Heart right ventricle (tissue), 16 donors: ENCODE measurements around the gene ANLN. TPM values are rescaled to one million over a fixed set of nuclear protein-coding genes. Genes with fewer than 3 reads are reported as not detected.

Experiments used
- ATAC-seq, 8 donors: fragments of 200-7000 bp; cut with Tn5 transposase; one replicate each; pipeline ENCODE4 v1.9.1; 2020; ENCODE audit warnings: mild to moderate bottlenecking in 8 of 8, moderate library complexity in 8 of 8, moderate number of reproducible peaks in 1 of 8
- DNase-seq, 2 donors: peaks; one replicate each; pipeline ENCODE4 v3.0.0-alpha.2; 2020
- H3K27ac ChIP-seq, 10 donors: fragments of 200-600 bp; sonication (generic) in 2 of 10; one replicate each; pipeline versions ENCODE4 v1.5.0 to v1.8.0; 2020 to 2022; ENCODE audit warnings: mild to moderate bottlenecking in 3 of 10
- H3K27me3 ChIP-seq, 7 donors: fragments of 200-600 bp; one replicate each; pipeline ENCODE4 v1.8.0; 2021 to 2022; ENCODE audit warnings: mild to moderate bottlenecking in 2 of 7
- H3K36me3 ChIP-seq, 9 donors: fragments of 200-600 bp; sonication (generic) in 1 of 9; one replicate each; pipeline versions ENCODE4 v1.5.0 to v1.8.0; 2020 to 2022; ENCODE audit warnings: mild to moderate bottlenecking in 2 of 9
- H3K4me1 ChIP-seq, 9 donors: fragments of 200-600 bp; sonication (generic) in 1 of 9; one replicate each; pipeline versions ENCODE4 v1.5.0 to v1.8.0; 2020 to 2022; ENCODE audit warnings: mild to moderate bottlenecking in 4 of 9
- H3K4me3 ChIP-seq, 10 donors: fragments of 200-600 bp; sonication (generic) in 2 of 10; one replicate each; pipeline versions ENCODE4 v1.5.0 to v1.8.0; 2020 to 2022; ENCODE audit warnings: mild to moderate bottlenecking in 7 of 10, moderate library complexity in 2 of 10
- H3K9me3 ChIP-seq, 11 donors: fragments of 200-600 bp in 10 of 11; sonication (generic) in 2 of 11; one replicate each; pipeline versions ENCODE4 v1.5.0 to v1.8.0; 2013 to 2022; ENCODE audit warnings: mild to moderate bottlenecking in 2 of 11, control low read depth in 1 of 11, moderate library complexity in 1 of 11
- whole genome bisulfite sequencing, 2 donors: extraction: QIAGEN DNeasy Blood & Tissue Kit; methylation state at CpG; one replicate each; pipeline ENCODE4 v1.1.7; 2013; ENCODE audit warnings: inconsistent platforms in 1 of 2; 5-methylcytosine and 5-hydroxymethylcytosine counted together
- intact Hi-C, 10 donors: fragments of 100-400 bp; cut with DNase I; formaldehyde crosslinking; loops; one replicate each; pipeline versions ENCODE4 v1.11.1 to v1.14.2; 2022
- polyA plus RNA-seq, 2 donors: library from polyadenylated mRNA; stranded (reverse); fragments of 200-250 nt; gene quantifications; one replicate each; pipeline ENCODE4 v1.2.3, GENCODE V29; 2013
- total RNA-seq, 10 donors: library from RNA; stranded (reverse); fragmentation: NEBNext Ultra II Directional in 3 of 10; extraction: Animal tissue kit (Norgen Biotek cat#: 25700) in 3 of 10; gene quantifications; one replicate each; pipeline versions ENCODE4 v1.2.1 to v1.2.4, GENCODE V29; 2021 to 2023
- TF ChIP-seq, protein P1 (sequence below), 9 donors: fragments of 200-600 bp; sonication (generic) in 2 of 9; IDR thresholded peaks; one replicate each; pipeline versions ENCODE4 v1.5.0 to v1.8.0; 2021 to 2022; ENCODE audit warnings: antibody characterized with exemption in 9 of 9, mild to moderate bottlenecking in 5 of 9, moderate library complexity in 1 of 9
- donor health status: Arrhythmogenic right ventricular cardiomyopathy.
- donor health status: ischemic (EF 13 %, LVEDD 7.1; RV severe dilation, severe dysfunction).
- donor health status: healthy with polysubstance abuse.
- donor health status: DM: no; HTN: yes; CAD: no.
- donor health status: DM: no; HTN: no; CAD: no.
- donor health status: ischemic (EF 25% LVEDD 6.9; RV normal size, moderate dysfunction).
- donor health status: ischemic (EF 25% LVEDD 5.7; RV mildly dilated, moderate dysfunction).
- donor health status: healthy.
- donor health status: DM: yes; HTN: yes; CAD: no.
- donor health status: Ischemic cardiomyopathy.
- donor health status: ischemic (EF 35%, LVEDD 5.7; RV mildly dilated, moderate dysfunction).
- donor health status: nonischemic (EF 11% LVEDD 7.7; RV severe dilation, severe dysfunction).
- donor health status: DM: yes; HTN: yes; CAD: no.
- donor health status: PGD.
- donor health status: ischemic (EF 29% LVEDD 5.4; RV normal size, mild dysfunction).
- donor health status: nonischemic (EF 23%, LVEDD 6.1; RV moderate dilation, normal function).

The ANLN gene
- total and polyA plus RNA-seq, 12 donors = 0.38 to 13.4 (median 1.9) TPM

DNA sequence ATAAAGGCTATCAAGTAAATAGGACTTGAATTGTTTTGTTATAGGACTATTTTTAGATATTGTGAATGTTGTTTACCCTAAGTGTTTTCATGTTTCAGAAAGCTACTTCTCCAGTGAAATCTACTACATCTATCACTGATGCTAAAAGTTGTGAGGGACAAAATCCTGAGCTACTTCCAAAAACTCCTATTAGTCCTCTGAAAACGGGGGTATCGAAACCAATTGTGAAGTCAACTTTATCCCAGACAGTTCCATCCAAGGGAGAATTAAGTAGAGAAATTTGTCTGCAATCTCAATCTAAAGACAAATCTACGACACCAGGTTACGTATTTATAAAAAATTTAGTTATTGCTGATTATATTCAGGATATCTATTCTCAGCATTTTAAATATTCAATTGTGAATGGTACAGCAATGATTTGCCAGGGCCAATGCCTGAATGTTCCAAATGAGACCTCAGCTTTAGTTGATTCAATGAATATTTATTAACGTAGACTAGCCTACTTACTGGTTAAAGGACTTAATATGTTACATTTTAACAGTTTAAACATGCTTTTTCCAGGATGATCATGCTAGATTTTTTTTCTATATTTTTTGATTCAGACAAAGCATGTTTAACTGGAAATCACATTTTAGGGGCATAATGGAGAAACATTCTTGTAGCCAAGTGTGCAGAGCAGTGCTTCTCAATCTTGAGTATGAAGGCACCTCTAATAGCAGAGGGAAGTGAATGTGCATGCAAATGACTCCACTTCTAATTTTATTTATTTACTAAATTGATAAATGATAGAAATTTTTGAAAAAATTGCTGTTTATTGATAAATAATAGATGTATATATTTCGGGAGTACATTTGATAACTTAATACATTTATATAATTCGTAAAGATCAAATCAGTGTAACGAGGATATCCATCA lies 18.2 kb downstream of the ANLN start:
- TF ChIP-seq, protein P1, sequence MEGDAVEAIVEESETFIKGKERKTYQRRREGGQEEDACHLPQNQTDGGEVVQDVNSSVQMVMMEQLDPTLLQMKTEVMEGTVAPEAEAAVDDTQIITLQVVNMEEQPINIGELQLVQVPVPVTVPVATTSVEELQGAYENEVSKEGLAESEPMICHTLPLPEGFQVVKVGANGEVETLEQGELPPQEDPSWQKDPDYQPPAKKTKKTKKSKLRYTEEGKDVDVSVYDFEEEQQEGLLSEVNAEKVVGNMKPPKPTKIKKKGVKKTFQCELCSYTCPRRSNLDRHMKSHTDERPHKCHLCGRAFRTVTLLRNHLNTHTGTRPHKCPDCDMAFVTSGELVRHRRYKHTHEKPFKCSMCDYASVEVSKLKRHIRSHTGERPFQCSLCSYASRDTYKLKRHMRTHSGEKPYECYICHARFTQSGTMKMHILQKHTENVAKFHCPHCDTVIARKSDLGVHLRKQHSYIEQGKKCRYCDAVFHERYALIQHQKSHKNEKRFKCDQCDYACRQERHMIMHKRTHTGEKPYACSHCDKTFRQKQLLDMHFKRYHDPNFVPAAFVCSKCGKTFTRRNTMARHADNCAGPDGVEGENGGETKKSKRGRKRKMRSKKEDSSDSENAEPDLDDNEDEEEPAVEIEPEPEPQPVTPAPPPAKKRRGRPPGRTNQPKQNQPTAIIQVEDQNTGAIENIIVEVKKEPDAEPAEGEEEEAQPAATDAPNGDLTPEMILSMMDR (IDR thresholded peaks at IDR 0.05) = no peak
- ATAC-seq (no peak), DNase-seq (no peak)
- Histone ChIP-seq H3K36me3 (peaks cover 0 to 40% (median 0%) of the 10 kb centered on the region in 9 donors), H3K9me3 (no peaks in the 10 kb centered on the region), H3K4me1 (peaks cover 0 to 4% (median 0%) of the 10 kb centered on the region in 9 donors), H3K27me3 (no peaks in the 10 kb centered on the region), H3K4me3 (no peak overlapping the region), H3K27ac (no peak overlapping the region)
- intact Hi-C loops = no loop called here
- 95 to 96% methylated on average over 8 of the region's 8 CpGs for whole genome bisulfite sequencing, 2 donors

DNA sequence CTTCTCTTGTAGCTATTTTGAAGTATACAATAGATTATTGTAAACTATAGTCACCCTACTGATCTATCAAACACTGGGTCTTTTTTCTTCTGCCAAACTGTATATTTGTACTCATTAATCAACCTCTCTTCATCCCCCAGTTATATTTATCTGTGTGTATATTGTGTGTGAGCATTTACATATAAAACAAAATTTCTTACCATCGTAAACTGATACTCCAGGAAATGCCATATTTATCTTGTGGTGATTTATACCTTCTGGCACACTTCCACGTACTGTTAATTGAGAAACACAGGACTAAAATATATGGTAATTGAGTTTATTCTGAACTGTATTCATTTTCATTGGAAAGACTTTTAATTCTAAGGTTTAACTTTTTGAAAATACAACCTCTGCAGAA lies 18.9 kb downstream of the ANLN start:
- Histone ChIP-seq H3K36me3 (peaks cover 0 to 40% (median 0%) of the 10 kb centered on the region in 9 donors), H3K9me3 (no peaks in the 10 kb centered on the region), H3K27me3 (no peaks in the 10 kb centered on the region), H3K27ac (no peak overlapping the region), H3K4me1 (peaks cover 0 to 4% (median 0%) of the 10 kb centered on the region in 9 donors), H3K4me3 (no peak overlapping the region)
- TF ChIP-seq, protein P1 (IDR thresholded peaks at IDR 0.05) = no peak
- ATAC-seq (no peak), DNase-seq (no peak)
- intact Hi-C loops = no loop called here
- 79 to 87% methylated on average over 2 of the region's 2 CpGs for WGBS, 2 donors

DNA sequence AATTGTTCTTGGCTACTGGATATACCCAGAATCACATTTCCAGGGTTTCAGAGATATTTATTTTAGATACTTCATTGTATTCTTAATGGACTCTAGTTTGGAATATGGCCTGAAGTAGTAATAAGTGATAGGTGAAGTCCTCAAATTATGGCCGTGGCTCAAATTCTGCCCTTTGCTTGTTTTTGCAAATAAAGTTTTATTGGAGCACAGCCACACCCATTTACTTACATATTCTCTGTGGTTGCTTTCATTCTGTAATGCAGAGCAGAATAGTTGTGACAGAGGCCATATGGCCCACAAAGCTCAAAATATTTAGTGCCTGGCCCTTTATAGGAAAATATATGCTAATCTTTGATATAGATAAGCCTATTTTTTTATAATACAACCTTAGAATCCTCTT lies 19.5 kb downstream of the ANLN start:
- Histone ChIP-seq H3K27me3 (no peaks in the 10 kb centered on the region), H3K4me1 (peaks cover 0 to 4% (median 0%) of the 10 kb centered on the region in 9 donors), H3K36me3 (peaks cover 0 to 38% (median 0%) of the 10 kb centered on the region in 9 donors), H3K9me3 (no peaks in the 10 kb centered on the region), H3K4me3 (no peak overlapping the region), H3K27ac (no peak overlapping the region)
- no peak for ATAC-seq
- no peak for DNase-seq
- 95 to 98% methylated on average over 1 of the region's 1 CpG for WGBS, 2 donors
- TF ChIP-seq, protein P1 (IDR thresholded peaks at IDR 0.05) = no peak
- intact Hi-C loops = no loop called here

DNA sequence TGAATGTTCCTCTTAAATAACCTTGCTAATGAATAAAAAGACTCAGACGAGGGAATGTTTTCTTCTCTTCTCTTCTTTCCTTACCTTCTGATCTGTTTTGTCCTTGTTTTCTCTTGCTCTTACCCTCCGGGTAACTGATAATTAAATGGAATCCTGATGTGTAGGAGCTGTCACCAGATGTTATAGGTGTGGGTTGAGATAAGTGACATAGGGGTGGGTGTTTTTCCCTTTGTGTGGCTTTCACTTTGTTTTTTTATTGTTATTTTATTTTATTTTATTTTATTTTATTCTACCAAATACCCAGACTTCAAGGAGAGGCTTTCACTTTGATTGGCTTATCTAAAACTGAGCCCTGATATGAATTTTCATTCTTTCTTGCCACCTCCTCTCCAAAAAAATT lies 25.5 kb downstream of the ANLN start:
- DNase-seq (no peak), ATAC-seq (no peak)
- H3K4me1 ChIP-seq = no peaks in the 10 kb centered on the region
- intact Hi-C loops = no loop called here
- 73 to 86% methylated on average over 2 of the region's 2 CpGs for WGBS, 2 donors
- no peaks in the 10 kb centered on the region for H3K27me3 ChIP-seq
- H3K9me3 ChIP-seq = no peaks in the 10 kb centered on the region
- TF ChIP-seq, protein P1 (IDR thresholded peaks at IDR 0.05) = no peak
- peaks cover 0 to 48% (median 0%) of the 10 kb centered on the region in 9 donors for H3K36me3 ChIP-seq
- H3K4me3 ChIP-seq = no peak overlapping the region
- no peak overlapping the region for H3K27ac ChIP-seq
